ENCODE measurements around the gene AKR7A3.

- no peak for TF ChIP-seq EZH2 (IDR thresholded peaks at IDR 0.05; ENCODE audit: insufficient read depth, poor library complexity, severe bottlenecking)
- TF ChIP-seq EZH2phosphoT487 (IDR thresholded peaks at IDR 0.05; ENCODE audit: insufficient read depth, low read depth) = no peak
Observed at GRCh38 chr1:19330449-19331135, 42.0 kb upstream of the AKR7A3 start.
